H1 (cell line): ENCODE measurements around the gene LRCH3.

ENCODE experiments used
- BACH1 ChIP-seq: IDR thresholded peaks from 2 replicates; pipeline ENCODE4 v1.6.1; 2012; ENCODE audit warnings: low read length, improper control_type of control experiment
- EZH2 ChIP-seq: fragments of 200-600 bp; sonication (generic); IDR thresholded peaks from 2 replicates; pipeline ENCODE4 v1.7.1; 2012; ENCODE audit warnings: low read depth, mild to moderate bottlenecking, moderate library complexity, low read length, inconsistent platforms; ENCODE audit not compliant: severe bottlenecking
- POLR2AphosphoS5 ChIP-seq: IDR thresholded peaks from 2 replicates; pipeline ENCODE4 v1.6.1; 2011; ENCODE audit warnings: low read depth, low read length
- RFX5 ChIP-seq: IDR thresholded peaks from 2 replicates; pipeline ENCODE4 v1.6.1; 2011; ENCODE audit warnings: low read depth, low read length, improper control_type of control experiment, borderline replicate concordance
- TF ChIP-seq, protein P1 (sequence below), 3 experiments: IDR thresholded peaks; 1 replicate in 2 of 3; 2 replicates in 1 of 3; pipeline versions ENCODE4 v1.5.1 to v1.6.1; 2011; ENCODE audit warnings: low read length in 3 of 3, mild to moderate bottlenecking in 3 of 3, inconsistent platforms in 2 of 3, low read depth in 1 of 3, moderate library complexity in 1 of 3; ENCODE audit not compliant: insufficient read depth in 1 of 3; ENCODE audit errors: control extremely low read depth in 1 of 3

DNA sequence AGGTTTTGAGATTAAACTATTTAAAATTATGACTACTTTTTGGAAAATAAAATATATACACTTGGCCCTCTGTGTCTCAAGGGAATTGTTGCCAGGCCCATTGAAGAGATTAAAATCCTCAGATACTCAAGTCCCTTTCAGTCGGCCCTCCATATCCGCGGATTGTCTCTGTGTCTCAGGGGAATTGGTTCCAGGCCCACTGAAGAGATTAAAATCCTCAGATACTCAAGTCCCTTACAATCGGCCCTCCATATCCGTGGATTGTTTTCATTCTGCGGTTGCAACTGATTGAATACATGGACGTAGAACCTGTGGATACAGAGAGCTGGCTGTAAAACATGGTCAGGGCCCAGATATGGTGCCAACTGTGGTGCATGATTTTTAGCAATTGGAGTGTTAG lies 15.7 kb upstream of the LRCH3 start:
- TF ChIP-seq POLR2AphosphoS5 (no peak), BACH1 (no peak), EZH2 (no peak), RFX5 (no peak)
- TF ChIP-seq, protein P1, sequence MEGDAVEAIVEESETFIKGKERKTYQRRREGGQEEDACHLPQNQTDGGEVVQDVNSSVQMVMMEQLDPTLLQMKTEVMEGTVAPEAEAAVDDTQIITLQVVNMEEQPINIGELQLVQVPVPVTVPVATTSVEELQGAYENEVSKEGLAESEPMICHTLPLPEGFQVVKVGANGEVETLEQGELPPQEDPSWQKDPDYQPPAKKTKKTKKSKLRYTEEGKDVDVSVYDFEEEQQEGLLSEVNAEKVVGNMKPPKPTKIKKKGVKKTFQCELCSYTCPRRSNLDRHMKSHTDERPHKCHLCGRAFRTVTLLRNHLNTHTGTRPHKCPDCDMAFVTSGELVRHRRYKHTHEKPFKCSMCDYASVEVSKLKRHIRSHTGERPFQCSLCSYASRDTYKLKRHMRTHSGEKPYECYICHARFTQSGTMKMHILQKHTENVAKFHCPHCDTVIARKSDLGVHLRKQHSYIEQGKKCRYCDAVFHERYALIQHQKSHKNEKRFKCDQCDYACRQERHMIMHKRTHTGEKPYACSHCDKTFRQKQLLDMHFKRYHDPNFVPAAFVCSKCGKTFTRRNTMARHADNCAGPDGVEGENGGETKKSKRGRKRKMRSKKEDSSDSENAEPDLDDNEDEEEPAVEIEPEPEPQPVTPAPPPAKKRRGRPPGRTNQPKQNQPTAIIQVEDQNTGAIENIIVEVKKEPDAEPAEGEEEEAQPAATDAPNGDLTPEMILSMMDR (IDR thresholded peaks at IDR 0.05; ENCODE audit: control extremely low read depth in 1 of 3, insufficient read depth in 1 of 3, low read depth in 1 of 3, low read length in 3 of 3): no peak
